Spleen (tissue), 7 donors: Measurements from ENCODE around the gene IRS2.

ENCODE experiments used
- POLR2A ChIP-seq, 3 donors: fragments of 450-650 bp; IDR thresholded peaks; one replicate each; pipeline ENCODE4 v1.5.1; 2017; ENCODE audit warnings: antibody characterized with exemption in 3 of 3, mild to moderate bottlenecking in 1 of 3
- TF ChIP-seq, protein P1 (sequence below), 11 experiments: fragments of 200-600 bp in 7 of 11; fragments of 450-650 bp in 4 of 11; sonication (generic) in 4 of 11; IDR thresholded peaks in 8 of 11; conservative IDR thresholded peaks in 3 of 11; 1 replicate in 7 of 11; 2 replicates in 4 of 11; pipeline versions ENCODE4 v1.4.0 to v1.8.0; 2016 to 2021; ENCODE audit warnings: antibody characterized with exemption in 11 of 11, inconsistent platforms in 4 of 11, mild to moderate bottlenecking in 1 of 11
- donor health status: DM: no; HTN: no; CAD: no; lungs with moderate emphysema.
- donor health status: DM: no; HTN: no; CAD: no.
- donor health status: DM: no; HTN: no; CAD: no.

DNA sequence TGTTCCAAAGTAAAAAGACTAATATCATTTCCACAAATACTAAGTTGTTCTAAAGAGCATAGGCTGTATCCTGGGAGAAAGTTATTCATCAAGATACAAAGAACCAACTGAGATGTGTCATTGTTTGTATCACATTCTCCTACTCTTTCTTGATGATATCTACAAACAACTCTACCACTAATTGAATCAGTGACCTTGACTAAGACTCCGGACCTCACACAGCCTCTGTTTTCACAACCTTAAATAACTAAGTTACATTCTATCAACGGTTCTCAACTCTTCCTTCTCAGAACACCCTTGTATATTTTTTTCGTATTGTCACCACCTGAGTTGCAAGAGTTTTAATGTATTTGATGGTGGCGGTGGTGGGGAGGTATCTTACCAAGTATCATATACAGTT lies 12.6 kb downstream of the IRS2 start:
- TF ChIP-seq, protein P1, sequence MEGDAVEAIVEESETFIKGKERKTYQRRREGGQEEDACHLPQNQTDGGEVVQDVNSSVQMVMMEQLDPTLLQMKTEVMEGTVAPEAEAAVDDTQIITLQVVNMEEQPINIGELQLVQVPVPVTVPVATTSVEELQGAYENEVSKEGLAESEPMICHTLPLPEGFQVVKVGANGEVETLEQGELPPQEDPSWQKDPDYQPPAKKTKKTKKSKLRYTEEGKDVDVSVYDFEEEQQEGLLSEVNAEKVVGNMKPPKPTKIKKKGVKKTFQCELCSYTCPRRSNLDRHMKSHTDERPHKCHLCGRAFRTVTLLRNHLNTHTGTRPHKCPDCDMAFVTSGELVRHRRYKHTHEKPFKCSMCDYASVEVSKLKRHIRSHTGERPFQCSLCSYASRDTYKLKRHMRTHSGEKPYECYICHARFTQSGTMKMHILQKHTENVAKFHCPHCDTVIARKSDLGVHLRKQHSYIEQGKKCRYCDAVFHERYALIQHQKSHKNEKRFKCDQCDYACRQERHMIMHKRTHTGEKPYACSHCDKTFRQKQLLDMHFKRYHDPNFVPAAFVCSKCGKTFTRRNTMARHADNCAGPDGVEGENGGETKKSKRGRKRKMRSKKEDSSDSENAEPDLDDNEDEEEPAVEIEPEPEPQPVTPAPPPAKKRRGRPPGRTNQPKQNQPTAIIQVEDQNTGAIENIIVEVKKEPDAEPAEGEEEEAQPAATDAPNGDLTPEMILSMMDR (IDR thresholded peaks at IDR 0.05 in 8 of 11, conservative IDR thresholded peaks at IDR 0.05 in 3 of 11): no peak
- TF ChIP-seq POLR2A (IDR thresholded peaks at IDR 0.05): no peak
